Measurements from ENCODE around the gene DNAH8.

DNA sequence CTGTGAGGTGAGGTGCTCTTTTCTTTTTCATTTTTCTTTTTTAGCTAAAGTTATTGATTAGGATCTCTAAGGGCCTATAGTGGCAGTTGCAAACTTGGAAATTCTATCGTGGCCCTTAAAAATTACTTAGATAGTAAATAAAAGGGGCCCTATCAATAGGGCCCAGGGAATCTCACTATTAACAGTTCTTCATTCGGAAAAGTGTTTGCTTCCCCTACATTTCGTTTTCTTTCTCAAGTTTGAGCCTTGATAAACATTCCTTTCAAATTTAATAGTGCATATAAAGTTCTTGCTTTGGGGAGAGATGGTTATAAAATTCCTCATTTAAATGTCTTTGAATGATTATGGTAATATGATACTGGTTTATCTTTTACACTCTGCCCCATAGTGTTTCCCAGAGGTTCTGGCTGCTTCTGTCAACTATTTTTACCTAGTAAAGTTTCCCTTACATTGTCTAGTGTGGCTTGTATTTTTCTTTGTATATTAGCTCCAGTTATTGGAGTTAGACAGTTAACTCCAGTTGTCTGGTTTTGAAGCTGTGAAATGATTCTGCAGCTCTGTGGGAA is 263.1 kb downstream of the DNAH8 start:
- TF ChIP-seq, protein P1, sequence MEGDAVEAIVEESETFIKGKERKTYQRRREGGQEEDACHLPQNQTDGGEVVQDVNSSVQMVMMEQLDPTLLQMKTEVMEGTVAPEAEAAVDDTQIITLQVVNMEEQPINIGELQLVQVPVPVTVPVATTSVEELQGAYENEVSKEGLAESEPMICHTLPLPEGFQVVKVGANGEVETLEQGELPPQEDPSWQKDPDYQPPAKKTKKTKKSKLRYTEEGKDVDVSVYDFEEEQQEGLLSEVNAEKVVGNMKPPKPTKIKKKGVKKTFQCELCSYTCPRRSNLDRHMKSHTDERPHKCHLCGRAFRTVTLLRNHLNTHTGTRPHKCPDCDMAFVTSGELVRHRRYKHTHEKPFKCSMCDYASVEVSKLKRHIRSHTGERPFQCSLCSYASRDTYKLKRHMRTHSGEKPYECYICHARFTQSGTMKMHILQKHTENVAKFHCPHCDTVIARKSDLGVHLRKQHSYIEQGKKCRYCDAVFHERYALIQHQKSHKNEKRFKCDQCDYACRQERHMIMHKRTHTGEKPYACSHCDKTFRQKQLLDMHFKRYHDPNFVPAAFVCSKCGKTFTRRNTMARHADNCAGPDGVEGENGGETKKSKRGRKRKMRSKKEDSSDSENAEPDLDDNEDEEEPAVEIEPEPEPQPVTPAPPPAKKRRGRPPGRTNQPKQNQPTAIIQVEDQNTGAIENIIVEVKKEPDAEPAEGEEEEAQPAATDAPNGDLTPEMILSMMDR (IDR thresholded peaks at IDR 0.05; ENCODE audit: poor library complexity): no peak
- TF ChIP-seq EZH2 (IDR thresholded peaks at IDR 0.05; ENCODE audit: borderline replicate concordance) (no peak), EZH2phosphoT487 (IDR thresholded peaks at IDR 0.05; ENCODE audit: low read depth, severe bottlenecking, unreplicated experiment) (no peak)
